ENCODE data around the gene CCDC82. TPM values are rescaled to one million over a fixed set of nuclear protein-coding genes. Genes with fewer than 3 reads are reported as not detected.

The CCDC82 gene
- total RNA-seq, 6 experiments from 2014 or later: 14.0 to 18.2 (median 17.2) TPM

DNA sequence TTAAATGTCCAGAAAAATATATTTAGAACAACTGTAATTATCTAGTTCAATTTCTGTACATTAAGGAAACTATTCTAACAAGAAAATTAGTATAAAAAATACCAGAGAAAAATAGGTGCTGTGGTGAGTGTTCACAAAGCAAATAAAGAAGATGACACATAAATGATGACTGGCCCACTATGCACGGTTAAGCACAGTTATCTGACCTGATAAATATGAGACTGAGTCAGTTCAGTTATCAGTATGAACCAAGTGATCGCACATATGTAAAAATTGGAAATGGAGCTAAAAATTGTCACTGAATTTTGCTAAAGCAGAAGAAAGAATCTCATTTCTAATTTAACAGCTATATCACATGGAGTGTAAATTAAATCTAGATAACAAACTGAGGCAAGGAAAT, 27.9 kb downstream of the CCDC82 start:
- no peak overlapping the region for H3K4me3 Mint-ChIP-seq
- peak overlapping the region; percentile 50 for H3K27ac Mint-ChIP-seq
- TF ChIP-seq, protein P1, sequence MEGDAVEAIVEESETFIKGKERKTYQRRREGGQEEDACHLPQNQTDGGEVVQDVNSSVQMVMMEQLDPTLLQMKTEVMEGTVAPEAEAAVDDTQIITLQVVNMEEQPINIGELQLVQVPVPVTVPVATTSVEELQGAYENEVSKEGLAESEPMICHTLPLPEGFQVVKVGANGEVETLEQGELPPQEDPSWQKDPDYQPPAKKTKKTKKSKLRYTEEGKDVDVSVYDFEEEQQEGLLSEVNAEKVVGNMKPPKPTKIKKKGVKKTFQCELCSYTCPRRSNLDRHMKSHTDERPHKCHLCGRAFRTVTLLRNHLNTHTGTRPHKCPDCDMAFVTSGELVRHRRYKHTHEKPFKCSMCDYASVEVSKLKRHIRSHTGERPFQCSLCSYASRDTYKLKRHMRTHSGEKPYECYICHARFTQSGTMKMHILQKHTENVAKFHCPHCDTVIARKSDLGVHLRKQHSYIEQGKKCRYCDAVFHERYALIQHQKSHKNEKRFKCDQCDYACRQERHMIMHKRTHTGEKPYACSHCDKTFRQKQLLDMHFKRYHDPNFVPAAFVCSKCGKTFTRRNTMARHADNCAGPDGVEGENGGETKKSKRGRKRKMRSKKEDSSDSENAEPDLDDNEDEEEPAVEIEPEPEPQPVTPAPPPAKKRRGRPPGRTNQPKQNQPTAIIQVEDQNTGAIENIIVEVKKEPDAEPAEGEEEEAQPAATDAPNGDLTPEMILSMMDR (IDR thresholded peaks at IDR 0.05): no peak
- H3K4me1 Mint-ChIP-seq (ENCODE audit: low read depth): peaks cover 26% of the 10 kb centered on the region
- DNase-seq: no peak
- no peaks in the 10 kb centered on the region for H3K27me3 Mint-ChIP-seq (ENCODE audit: insufficient read depth)
- peaks cover 3% of the 10 kb centered on the region for H3K36me3 Mint-ChIP-seq (ENCODE audit: low read depth)
- H3K9me3 Mint-ChIP-seq: no peaks in the 10 kb centered on the region

DNA sequence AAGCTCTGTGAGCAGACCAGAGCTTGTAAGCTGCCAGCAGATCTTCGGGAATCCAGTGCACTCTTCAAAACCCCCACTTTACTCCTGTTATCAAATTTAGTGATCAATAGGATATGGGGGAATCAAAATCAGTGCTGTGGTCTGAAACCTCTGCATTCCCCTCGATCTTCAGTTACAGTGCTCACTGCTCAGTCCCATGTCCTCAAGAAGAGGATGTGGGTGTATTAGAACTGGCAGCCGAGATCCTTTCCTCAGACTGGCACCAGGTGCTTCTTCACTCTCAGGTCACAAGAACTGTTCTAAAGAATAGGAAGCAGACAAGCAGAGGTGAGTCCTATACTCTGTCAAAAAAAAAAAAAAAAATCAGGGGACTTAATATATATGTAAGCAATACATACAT, 31.4 kb downstream of the CCDC82 start:
- TF ChIP-seq, protein P1 (IDR thresholded peaks at IDR 0.05): no peak
- Mint-ChIP-seq H3K4me1 (ENCODE audit: low read depth) (peaks cover 14% of the 10 kb centered on the region), H3K4me3 (no peak overlapping the region), H3K36me3 (ENCODE audit: low read depth) (peaks cover 12% of the 10 kb centered on the region), H3K27me3 (ENCODE audit: insufficient read depth) (no peaks in the 10 kb centered on the region), H3K9me3 (no peaks in the 10 kb centered on the region), H3K27ac (no peak overlapping the region)
- no peak for DNase-seq

DNA sequence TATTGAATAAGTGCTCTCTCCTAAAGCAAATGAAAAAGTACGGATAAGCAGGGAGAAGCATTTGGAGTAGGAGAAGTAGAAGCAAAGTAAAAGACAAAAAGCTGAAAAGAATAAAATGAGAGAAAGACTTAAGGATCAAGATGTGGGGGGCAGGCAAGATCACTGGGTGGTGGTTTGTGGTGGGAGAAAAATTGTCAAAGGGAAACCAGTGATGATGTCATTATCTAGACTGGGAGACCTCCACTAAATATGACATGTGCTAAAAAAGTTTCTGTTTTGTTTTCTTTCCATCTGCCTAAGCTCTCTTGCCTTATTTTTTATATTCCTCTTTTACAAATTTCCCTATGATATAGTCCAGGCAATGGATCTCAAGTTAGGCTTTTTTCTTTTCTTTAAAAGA, 31.9 kb downstream of the CCDC82 start:
- H3K4me1 Mint-ChIP-seq (ENCODE audit: low read depth): peaks cover 13% of the 10 kb centered on the region
- TF ChIP-seq, protein P1 (IDR thresholded peaks at IDR 0.05): no peak
- H3K4me3 Mint-ChIP-seq: no peak overlapping the region
- H3K27me3 Mint-ChIP-seq (ENCODE audit: insufficient read depth): no peaks in the 10 kb centered on the region
- H3K27ac Mint-ChIP-seq: no peak overlapping the region
- H3K9me3 Mint-ChIP-seq: no peaks in the 10 kb centered on the region
- no peak for DNase-seq
- H3K36me3 Mint-ChIP-seq (ENCODE audit: low read depth): peaks cover 12% of the 10 kb centered on the region

DNA sequence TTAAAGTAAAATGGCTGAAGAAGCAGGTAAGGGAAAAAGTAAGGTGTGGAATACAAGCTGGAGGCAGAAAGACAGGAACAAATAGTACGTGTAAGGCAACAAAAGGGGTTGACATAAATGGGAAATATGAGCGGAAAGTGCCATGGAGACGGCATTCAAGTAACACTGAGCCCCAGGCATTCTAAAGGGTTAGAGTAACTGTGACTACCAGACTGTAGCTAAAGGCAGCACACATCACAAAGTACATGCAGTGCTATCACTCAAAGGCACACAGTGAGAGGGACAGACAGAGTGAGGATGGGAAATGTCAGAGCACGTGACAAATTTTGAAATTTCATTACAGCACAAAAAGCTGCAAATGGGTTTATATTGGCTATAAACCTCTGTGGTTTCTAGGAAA, 32.9 kb downstream of the CCDC82 start:
- H3K27ac Mint-ChIP-seq: no peak overlapping the region
- peaks cover 4% of the 10 kb centered on the region for H3K4me1 Mint-ChIP-seq (ENCODE audit: low read depth)
- TF ChIP-seq, protein P1 (IDR thresholded peaks at IDR 0.05): no peak

DNA sequence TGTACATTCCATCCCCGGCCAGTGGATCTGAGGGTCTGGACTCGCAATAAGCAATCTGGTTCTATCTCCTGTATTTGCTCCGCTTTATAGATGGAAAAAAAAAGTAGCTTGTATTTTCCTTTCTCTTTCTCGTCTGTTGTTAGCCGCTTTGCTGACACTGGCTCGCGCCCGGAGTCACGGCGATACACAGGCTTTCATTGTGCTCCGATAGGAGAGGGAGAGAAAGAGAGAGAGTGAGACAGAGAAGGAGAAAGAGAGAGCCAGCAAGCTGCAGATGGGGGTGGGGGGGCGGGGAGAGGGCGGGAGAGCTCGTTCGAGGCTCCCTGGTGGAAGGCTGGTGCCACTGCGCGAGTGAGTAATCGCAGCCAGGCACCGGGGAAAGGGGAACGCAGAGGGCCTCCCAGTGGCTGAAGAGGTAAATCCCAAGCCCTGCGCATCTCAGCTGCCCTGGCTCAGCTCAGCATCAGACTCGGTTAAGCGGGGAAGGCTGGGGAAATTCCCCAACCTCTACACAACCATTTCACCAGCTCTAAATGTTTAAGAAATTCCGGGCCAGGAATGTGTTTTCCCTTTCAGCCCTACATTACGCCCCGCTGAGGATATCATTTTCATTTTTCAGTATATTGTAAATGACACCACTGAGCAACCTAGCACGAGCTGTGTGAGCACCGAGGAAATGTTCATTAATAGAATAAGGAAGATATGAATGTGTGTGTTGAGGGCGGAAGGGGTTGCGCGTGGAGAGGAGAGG, 46.6 kb downstream of the CCDC82 start, which contains the start of gene MAML2:
TSS of gene MAML2 (minus strand) at position 235 of the 751 bp plus-strand sequence. CDS start 1,300 bp downstream, outside the sequence.
- TF ChIP-seq, protein P1 (IDR thresholded peaks at IDR 0.05): peak; percentile 92
- DNase-seq: peak; percentile 91
- H3K4me3 Mint-ChIP-seq: peak within 1 kb of the TSS; percentile 95
- peaks cover 33% of the 10 kb centered on the region for H3K36me3 Mint-ChIP-seq (ENCODE audit: low read depth)
- H3K27me3 Mint-ChIP-seq (ENCODE audit: insufficient read depth): no peaks in the 10 kb centered on the region; the same call in 1 of the 2 replicates
- H3K27ac Mint-ChIP-seq: peak within 1 kb of the TSS; percentile 95
- no peaks in the 10 kb centered on the region for H3K9me3 Mint-ChIP-seq
- peaks cover 41% of the 10 kb centered on the region for H3K4me1 Mint-ChIP-seq (ENCODE audit: low read depth)

More for the DNA sequence above, 32.9 kb downstream of the CCDC82 start:
- H3K27me3 Mint-ChIP-seq (ENCODE audit: insufficient read depth): no peaks in the 10 kb centered on the region
- no peaks in the 10 kb centered on the region for H3K9me3 Mint-ChIP-seq
- peaks cover 12% of the 10 kb centered on the region for H3K36me3 Mint-ChIP-seq (ENCODE audit: low read depth)
- no peak for DNase-seq
- no peak overlapping the region for H3K4me3 Mint-ChIP-seq
